Measurements from ENCODE around the gene ANKRD10. TPM values are rescaled to one million over a fixed set of nuclear protein-coding genes. Genes with fewer than 3 reads are reported as not detected.

Gene ANKRD10
- polyA plus RNA-seq, 4 donors, result 40.3 to 147 (median 62.8) TPM

DNA sequence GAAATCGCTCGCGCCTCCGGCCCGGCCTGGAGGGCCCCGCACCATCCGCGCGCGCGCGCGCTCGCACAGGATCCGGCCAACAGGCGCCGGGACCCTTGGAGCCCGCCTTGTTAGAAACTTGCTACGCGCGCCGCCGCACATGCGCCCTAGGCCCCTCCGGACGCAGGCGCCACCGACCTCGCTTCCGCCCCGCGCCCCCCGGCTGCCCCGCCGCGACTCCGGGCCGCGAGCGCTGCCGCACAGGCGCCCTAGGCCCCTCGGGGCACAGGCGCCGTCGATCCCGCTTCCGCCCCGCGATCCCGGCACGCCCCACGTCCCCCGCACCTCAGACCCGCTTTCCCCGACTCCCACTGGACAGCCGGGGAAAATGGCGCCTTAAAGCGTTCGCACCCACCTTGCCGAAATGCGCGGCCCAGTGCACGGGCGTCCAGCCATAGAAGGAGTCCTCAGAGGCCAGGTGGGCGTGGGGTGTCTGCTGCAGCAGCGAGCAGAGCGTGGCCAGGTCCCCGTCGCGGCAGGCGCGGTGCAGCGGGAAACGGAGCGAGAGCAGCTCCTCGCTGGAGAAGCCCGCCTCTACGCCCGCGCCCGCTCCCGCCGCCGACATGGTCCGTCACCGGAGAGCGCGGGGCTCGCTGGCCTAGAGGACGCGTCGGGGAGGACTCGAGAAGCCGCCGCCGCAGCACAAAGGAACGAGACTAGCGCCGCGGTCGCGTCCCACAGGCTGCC is 375 bp downstream of the ANKRD10 start:
- no peak for FAIRE-seq
- WGBS, 3 donors, result 0% methylated on average over 90 to 103 of the region's 103 CpGs

DNA sequence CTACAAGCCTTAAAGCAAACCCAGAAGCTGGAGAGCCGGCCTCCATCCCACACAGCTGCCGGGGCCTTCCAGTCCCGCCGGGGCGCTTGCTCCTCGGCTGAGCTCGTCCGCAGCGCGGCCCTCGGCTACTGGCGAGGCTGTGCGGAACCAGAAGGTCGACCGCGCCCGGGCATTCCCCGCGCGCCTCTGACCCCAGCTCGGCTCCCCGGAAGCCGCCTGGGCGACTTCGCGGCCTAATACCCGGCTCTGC is 863 bp downstream of the ANKRD10 start:
- peaks cover 3 to 18% (median 18%) of the 10 kb centered on the region in 3 donors for H3K4me1 ChIP-seq (ENCODE audit: control insufficient read depth in 3 of 3, insufficient read depth in 2 of 3, low read depth in 1 of 3, low read length in 2 of 3)
- peak overlapping the region; percentile 98 to 100 (median 100) for H3K27ac ChIP-seq (ENCODE audit: low read depth in 1 of 3, low read length in 2 of 3)
- WGBS, 3 donors, result 0% methylated on average over 24 to 27 of the region's 27 CpGs
- DNase-seq, result no peak
- H3K4me3 ChIP-seq (ENCODE audit: low read depth in 1 of 3, low read length in 3 of 3), result peak overlapping the region; percentile 87 to 97 (median 90)
- no peaks in the 10 kb centered on the region for H3K9me3 ChIP-seq (ENCODE audit: control insufficient read depth in 2 of 2, insufficient read depth in 1 of 2, low read depth in 1 of 2, low read length in 1 of 2)
- no peaks in the 10 kb centered on the region for H3K27me3 ChIP-seq (ENCODE audit: control insufficient read depth in 3 of 3, insufficient read depth in 3 of 3, low read length in 3 of 3)
- no peak for FAIRE-seq
- H3K36me3 ChIP-seq (ENCODE audit: control insufficient read depth in 3 of 3, insufficient read depth in 2 of 3, low read depth in 1 of 3, low read length in 3 of 3), result peaks cover 0 to 10% (median 5%) of the 10 kb centered on the region in 3 donors

More for the DNA sequence above, 375 bp downstream of the ANKRD10 start:
- Histone ChIP-seq H3K27ac (ENCODE audit: low read depth in 1 of 3, low read length in 2 of 3) (peak overlapping the region; percentile 98 to 100 (median 100)), H3K4me1 (ENCODE audit: control insufficient read depth in 3 of 3, insufficient read depth in 2 of 3, low read depth in 1 of 3, low read length in 2 of 3) (peaks cover 3 to 18% (median 18%) of the 10 kb centered on the region in 3 donors), H3K9me3 (ENCODE audit: control insufficient read depth in 2 of 2, insufficient read depth in 1 of 2, low read depth in 1 of 2, low read length in 1 of 2) (no peaks in the 10 kb centered on the region), H3K27me3 (ENCODE audit: control insufficient read depth in 3 of 3, insufficient read depth in 3 of 3, low read length in 3 of 3) (no peaks in the 10 kb centered on the region), H3K4me3 (ENCODE audit: low read depth in 1 of 3, low read length in 3 of 3) (peak overlapping the region; percentile 87 to 97 (median 90)), H3K36me3 (ENCODE audit: control insufficient read depth in 3 of 3, insufficient read depth in 2 of 3, low read depth in 1 of 3, low read length in 3 of 3) (peaks cover 0 to 8% (median 3%) of the 10 kb centered on the region in 3 donors)
- peak; percentile 61 to 91 for DNase-seq

DNA sequence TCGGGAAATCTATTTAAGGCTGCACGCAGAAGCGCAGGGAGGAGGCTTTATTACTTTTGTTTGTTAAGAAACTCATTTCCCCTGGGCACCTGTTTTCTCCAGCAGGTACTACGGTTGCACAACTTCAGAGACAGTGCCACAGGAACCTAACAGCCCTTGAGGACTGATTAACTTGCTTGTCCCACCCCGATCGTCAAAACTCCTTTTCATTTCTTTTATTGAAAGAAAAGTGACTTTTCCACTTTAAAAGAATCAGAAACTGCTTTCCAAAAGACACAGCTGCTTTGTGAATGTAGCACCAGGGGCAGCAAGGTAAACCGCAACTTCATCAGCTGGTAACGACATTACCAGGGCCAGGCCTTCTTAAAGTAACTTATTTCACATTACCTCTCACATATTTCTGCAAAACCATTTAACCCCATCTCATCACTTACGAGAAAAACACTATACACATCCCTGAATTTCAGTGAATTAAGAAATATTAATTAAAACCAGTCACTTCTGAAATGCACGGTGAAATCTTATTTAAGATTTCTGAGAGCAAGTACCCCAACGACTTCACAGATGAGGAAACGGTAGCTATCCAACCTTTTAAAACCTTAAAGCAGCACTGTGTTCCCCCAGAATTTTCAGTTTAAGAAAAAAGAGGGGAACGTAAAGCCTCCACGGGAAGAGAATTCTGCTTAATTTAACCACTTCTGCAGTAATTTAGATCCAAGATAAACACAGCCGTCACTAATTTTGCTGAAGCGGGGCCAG is 1.4 kb downstream of the ANKRD10 start:
- Histone ChIP-seq H3K27ac (ENCODE audit: low read depth in 1 of 3, low read length in 2 of 3) (peak overlapping the region; percentile 98 to 100 (median 100)), H3K9me3 (ENCODE audit: control insufficient read depth in 2 of 2, insufficient read depth in 1 of 2, low read depth in 1 of 2, low read length in 1 of 2) (no peaks in the 10 kb centered on the region), H3K4me1 (ENCODE audit: control insufficient read depth in 3 of 3, insufficient read depth in 2 of 3, low read depth in 1 of 3, low read length in 2 of 3) (peaks cover 7 to 21% (median 18%) of the 10 kb centered on the region in 3 donors), H3K4me3 (ENCODE audit: low read depth in 1 of 3, low read length in 3 of 3) (peak overlapping the region; percentile 87 to 97 (median 90)), H3K36me3 (ENCODE audit: control insufficient read depth in 3 of 3, insufficient read depth in 2 of 3, low read depth in 1 of 3, low read length in 3 of 3) (peaks cover 0 to 12% (median 7%) of the 10 kb centered on the region in 3 donors), H3K27me3 (ENCODE audit: control insufficient read depth in 3 of 3, insufficient read depth in 3 of 3, low read length in 3 of 3) (no peaks in the 10 kb centered on the region)
- FAIRE-seq, result no peak
- peak; percentile 79 to 80 for DNase-seq
- 0 to 1% (median 0%) methylated on average over 16 of the region's 16 CpGs for WGBS, 3 donors

- peaks cover 11 to 23% (median 18%) of the 10 kb centered on the region in 3 donors for H3K4me1 ChIP-seq (ENCODE audit: control insufficient read depth in 3 of 3, insufficient read depth in 2 of 3, low read depth in 1 of 3, low read length in 2 of 3)
- DNase-seq (peak; percentile 41 to 54), FAIRE-seq (no peak)
- peak overlapping the region; percentile 22 to 100 (median 84) for H3K27ac ChIP-seq (ENCODE audit: low read depth in 1 of 3, low read length in 2 of 3)
- peak overlapping the region in 2 of 3 donors; percentile 90 to 97 for H3K4me3 ChIP-seq (ENCODE audit: low read depth in 1 of 3, low read length in 3 of 3)
- H3K36me3 ChIP-seq (ENCODE audit: control insufficient read depth in 3 of 3, insufficient read depth in 2 of 3, low read depth in 1 of 3, low read length in 3 of 3), result peaks cover 0 to 14% (median 7%) of the 10 kb centered on the region in 3 donors
- no peaks in the 10 kb centered on the region for H3K27me3 ChIP-seq (ENCODE audit: control insufficient read depth in 3 of 3, insufficient read depth in 3 of 3, low read length in 3 of 3)
- H3K9me3 ChIP-seq (ENCODE audit: control insufficient read depth in 2 of 2, insufficient read depth in 1 of 2, low read depth in 1 of 2, low read length in 1 of 2), result no peaks in the 10 kb centered on the region
- 7 to 17% (median 10%) methylated on average over 10 of the region's 10 CpGs for WGBS, 3 donors
These were observed 2.2 kb downstream of the ANKRD10 start for GRCh38 chr13:110912651-110913051.

- Histone ChIP-seq H3K9me3 (ENCODE audit: control insufficient read depth in 2 of 2, insufficient read depth in 1 of 2, low read depth in 1 of 2, low read length in 1 of 2) (no peaks in the 10 kb centered on the region), H3K27ac (ENCODE audit: low read depth in 1 of 3, low read length in 2 of 3) (peak overlapping the region in 2 of 3 donors; percentile 25 to 84), H3K36me3 (ENCODE audit: control insufficient read depth in 3 of 3, insufficient read depth in 2 of 3, low read depth in 1 of 3, low read length in 3 of 3) (peaks cover 0 to 14% (median 7%) of the 10 kb centered on the region in 3 donors), H3K27me3 (ENCODE audit: control insufficient read depth in 3 of 3, insufficient read depth in 3 of 3, low read length in 3 of 3) (no peaks in the 10 kb centered on the region), H3K4me1 (ENCODE audit: control insufficient read depth in 3 of 3, insufficient read depth in 2 of 3, low read depth in 1 of 3, low read length in 2 of 3) (peaks cover 11 to 26% (median 18%) of the 10 kb centered on the region in 3 donors), H3K4me3 (ENCODE audit: low read depth in 1 of 3, low read length in 3 of 3) (peak overlapping the region in 2 of 3 donors; percentile 7 to 97)
- FAIRE-seq, result no peak
- DNase-seq, result no peak
- WGBS, 3 donors, result 50 to 63% (median 52%) methylated on average over 2 of the region's 2 CpGs
These were observed 3.0 kb downstream of the ANKRD10 start for GRCh38 chr13:110911880-110912279.

DNA sequence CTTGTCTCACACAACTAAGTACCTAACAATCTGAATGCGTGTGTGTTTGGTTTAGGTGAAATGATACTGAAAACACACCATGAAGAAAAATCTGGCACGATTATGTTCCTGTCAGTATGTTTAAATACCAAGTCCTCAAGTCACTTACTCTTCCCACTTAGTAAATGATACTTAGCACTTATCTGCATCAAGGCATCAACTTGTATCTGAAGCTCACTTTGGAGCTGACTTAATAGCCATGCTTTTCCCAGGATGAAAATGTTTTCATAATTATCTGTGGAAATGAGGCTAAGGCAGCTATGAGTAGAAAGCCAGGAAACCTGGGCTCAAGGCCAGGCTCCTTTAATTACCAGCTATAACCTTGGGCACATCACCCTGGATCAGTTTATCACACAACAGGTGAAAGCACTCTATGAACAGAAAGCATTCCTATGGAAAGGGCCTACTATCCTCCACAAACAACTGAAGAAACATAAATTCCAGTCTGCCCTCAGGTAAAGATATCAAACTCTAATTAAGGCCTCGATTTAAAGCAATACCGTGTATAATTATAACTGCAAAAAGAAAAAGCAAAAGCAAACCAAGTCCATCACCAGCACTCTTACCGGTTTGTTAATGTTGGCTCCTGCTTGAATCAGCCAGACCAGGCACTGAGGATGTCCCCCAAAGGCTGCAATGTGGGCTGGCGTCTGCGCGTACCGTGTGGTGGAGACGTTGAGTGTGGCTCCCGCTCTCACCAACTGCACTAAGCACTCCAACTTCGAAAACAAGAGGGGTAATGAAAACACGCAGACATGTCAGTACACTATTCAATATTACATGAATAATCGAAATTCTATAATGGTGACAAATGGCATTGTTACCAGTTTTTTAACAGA is 4.6 kb downstream of the ANKRD10 start:
- Histone ChIP-seq H3K4me1 (ENCODE audit: control insufficient read depth in 3 of 3, insufficient read depth in 2 of 3, low read depth in 1 of 3, low read length in 2 of 3) (peaks cover 11 to 32% (median 18%) of the 10 kb centered on the region in 3 donors), H3K9me3 (ENCODE audit: control insufficient read depth in 2 of 2, insufficient read depth in 1 of 2, low read depth in 1 of 2, low read length in 1 of 2) (no peaks in the 10 kb centered on the region), H3K36me3 (ENCODE audit: control insufficient read depth in 3 of 3, insufficient read depth in 2 of 3, low read depth in 1 of 3, low read length in 3 of 3) (peaks cover 0 to 20% (median 13%) of the 10 kb centered on the region in 3 donors), H3K27me3 (ENCODE audit: control insufficient read depth in 3 of 3, insufficient read depth in 3 of 3, low read length in 3 of 3) (no peaks in the 10 kb centered on the region), H3K4me3 (ENCODE audit: low read depth in 1 of 3, low read length in 3 of 3) (no peak overlapping the region), H3K27ac (ENCODE audit: low read depth in 1 of 3, low read length in 2 of 3) (peak overlapping the region in 1 of 3 donors; percentile 48)
- FAIRE-seq (no peak), DNase-seq (peak in 1 of 2 donors; percentile 68)
- WGBS, 3 donors, result 45 to 72% (median 46%) methylated on average over 14 of the region's 14 CpGs

GRCh38 chr13:110907951-110908898 is 6.6 kb downstream of the ANKRD10 start:
- DNase-seq, result peak; percentile 63 to 68
- Histone ChIP-seq H3K4me3 (ENCODE audit: low read depth in 1 of 3, low read length in 3 of 3) (no peak overlapping the region), H3K36me3 (ENCODE audit: control insufficient read depth in 3 of 3, insufficient read depth in 2 of 3, low read depth in 1 of 3, low read length in 3 of 3) (peaks cover 2 to 23% (median 14%) of the 10 kb centered on the region in 3 donors), H3K27ac (ENCODE audit: low read depth in 1 of 3, low read length in 2 of 3) (peak overlapping the region; percentile 1 to 77 (median 16)), H3K4me1 (ENCODE audit: control insufficient read depth in 3 of 3, insufficient read depth in 2 of 3, low read depth in 1 of 3, low read length in 2 of 3) (peaks cover 11 to 32% (median 18%) of the 10 kb centered on the region in 3 donors), H3K27me3 (ENCODE audit: control insufficient read depth in 3 of 3, insufficient read depth in 3 of 3, low read length in 3 of 3) (no peaks in the 10 kb centered on the region), H3K9me3 (ENCODE audit: control insufficient read depth in 2 of 2, insufficient read depth in 1 of 2, low read depth in 1 of 2, low read length in 1 of 2) (no peaks in the 10 kb centered on the region)
- WGBS, 3 donors, result 18 to 43% (median 40%) methylated on average over 9 of the region's 9 CpGs
- no peak for FAIRE-seq
